Subcutaneous adipose tissue (tissue), 4 donors: ENCODE results near the gene CKAP2L. TPM values are rescaled to one million over a fixed set of nuclear protein-coding genes. Genes with fewer than 3 reads are reported as not detected.

Source experiments
- CTCF ChIP-seq: fragments of 450-650 bp; IDR thresholded peaks from one replicate; pipeline ENCODE4 v1.5.1; 2016; ENCODE audit warnings: low read depth, mild to moderate bottlenecking, control low read depth, antibody characterized with exemption, moderate library complexity
- total RNA-seq, 4 donors: library from RNA; depleted of rRNA; stranded (reverse); fragments of >200 nt; gene quantifications; one replicate each; pipeline ENCODE4 v1.1.0, GENCODE V29; 2016

The CKAP2L gene
- total RNA-seq, 4 donors from 2014 or later, result 0.19 to 3.1 (median 1.5) TPM; not detected in 1

- TF ChIP-seq CTCF, result no peak
Measured at GRCh38 chr2:112783187-112783714, 18.8 kb upstream of the CKAP2L start.

DNA sequence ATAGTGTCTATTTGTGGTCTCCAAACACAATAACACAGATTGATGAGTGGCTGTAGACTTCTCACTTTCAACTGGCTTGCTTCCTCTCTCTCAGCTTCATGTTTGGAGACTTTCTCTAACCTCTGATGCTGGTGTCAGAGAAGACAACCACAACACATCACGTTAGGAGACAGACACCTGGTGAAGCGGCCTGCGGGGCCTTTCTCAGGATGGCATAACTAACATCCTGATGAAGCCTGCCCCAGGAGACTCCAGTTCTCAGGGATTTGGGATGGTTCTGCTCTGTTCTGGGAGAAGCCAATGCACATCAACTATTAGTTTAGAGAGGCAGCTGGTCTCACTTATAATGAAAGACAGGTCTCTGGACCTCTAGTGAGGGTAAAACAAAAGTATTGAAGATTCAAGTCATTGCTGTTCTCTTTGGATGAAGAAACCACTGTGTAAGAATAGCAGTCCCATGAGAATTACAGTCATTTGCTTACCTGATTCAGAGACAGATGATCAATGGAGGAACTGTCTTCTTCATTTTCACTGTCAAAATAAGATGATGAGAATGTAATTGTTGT lies 17.9 kb upstream of the CKAP2L start:
- TF ChIP-seq CTCF, result no peak

GRCh38 chr2:112779598-112779997 lies 15.2 kb upstream of the CKAP2L start:
- no peak for TF ChIP-seq CTCF

DNA sequence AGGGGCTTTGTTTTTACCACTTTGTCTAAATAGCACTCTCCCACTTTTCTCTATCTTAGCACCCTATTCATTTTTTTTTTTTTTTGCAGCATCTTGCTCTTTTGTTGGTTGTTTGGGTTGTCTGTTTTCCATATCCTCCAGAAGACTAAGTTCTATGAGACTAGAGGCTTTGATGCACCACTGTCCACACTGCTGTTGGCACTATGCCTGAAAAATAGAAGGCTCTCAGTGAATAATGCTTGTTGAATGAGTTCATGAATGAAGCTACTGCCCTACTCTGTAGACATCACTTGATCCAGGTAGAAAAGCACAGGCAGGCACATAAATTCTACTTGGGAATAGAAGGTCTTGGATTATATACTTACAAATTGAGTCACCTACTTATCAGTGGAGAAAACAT lies 12.6 kb upstream of the CKAP2L start:
- no peak for TF ChIP-seq CTCF

- TF ChIP-seq CTCF, result no peak
Measured at GRCh38 chr2:112776113-112776512, 11.7 kb upstream of the CKAP2L start.

DNA sequence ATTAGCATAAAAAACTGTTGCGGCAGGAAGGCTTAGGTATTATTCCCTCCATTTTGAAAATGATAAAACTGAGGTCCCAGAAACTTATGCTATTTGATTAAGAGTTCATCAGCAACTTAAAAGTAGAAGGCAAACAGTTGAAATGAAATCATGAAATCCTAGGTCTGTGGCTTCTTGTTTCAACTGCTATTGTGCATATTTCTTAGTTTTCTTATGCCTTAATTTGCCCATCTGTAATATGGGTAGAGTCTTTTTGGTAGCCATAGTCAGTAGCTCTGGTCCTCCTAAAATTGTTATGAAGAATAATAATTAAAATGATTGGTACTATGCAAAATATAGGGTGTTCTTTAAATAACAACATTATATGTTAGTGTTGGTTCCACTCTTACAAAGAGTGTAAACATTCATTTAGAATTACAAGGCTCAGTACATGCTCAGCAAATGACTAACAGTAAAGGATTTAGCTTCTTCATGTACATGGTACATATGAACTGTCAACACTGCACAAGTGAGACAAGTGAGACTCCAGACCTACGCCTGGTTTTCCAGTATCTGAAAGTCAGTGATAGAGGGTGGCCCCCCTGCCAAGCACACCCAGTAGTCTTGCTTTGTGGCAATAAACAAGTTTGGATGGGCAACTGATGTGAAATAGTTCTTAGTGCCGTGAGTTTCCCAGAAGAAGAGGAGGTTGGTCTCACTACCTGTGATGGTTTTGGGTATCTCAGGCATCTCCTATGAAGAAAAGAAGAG lies 10.3 kb upstream of the CKAP2L start:
- no peak for TF ChIP-seq CTCF

- TF ChIP-seq CTCF, result no peak
Measured at GRCh38 chr2:112773556-112773955, 9.1 kb upstream of the CKAP2L start.
